ENCODE data around the gene RBM34. TPM values are rescaled to one million over a fixed set of nuclear protein-coding genes. Genes with fewer than 3 reads are reported as not detected.

The RBM34 gene
- total RNA-seq, 1 experiment from 2014 or later = 96.5 TPM

DNA sequence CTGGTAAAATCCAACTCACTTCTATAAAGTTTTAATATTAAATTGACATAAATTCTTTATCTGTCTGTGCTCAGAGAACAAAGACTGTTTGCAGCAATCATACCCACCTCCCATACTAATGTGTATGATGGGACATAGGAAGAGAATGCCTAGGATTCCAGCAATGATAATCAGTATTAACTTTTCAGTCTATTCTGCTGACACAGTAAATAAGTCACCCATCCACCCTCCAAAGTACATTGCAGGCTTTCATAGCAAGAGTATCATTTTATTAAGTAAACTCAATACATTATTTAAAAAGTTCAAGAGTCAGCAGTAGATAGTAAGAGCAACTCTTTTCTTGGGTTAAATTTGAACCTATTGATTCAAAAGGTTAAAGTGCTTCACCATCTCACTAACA, 8.8 kb downstream of the RBM34 start:
- no peaks in the 10 kb centered on the region for H3K4me1 Mint-ChIP-seq (ENCODE audit: low read depth, unreplicated experiment)
- Histone ChIP-seq H3K36me3 (ENCODE audit: control insufficient read depth, insufficient read depth, low read length) (peaks cover 2% of the 10 kb centered on the region), H3K27me3 (replicated peaks; ENCODE audit: control insufficient read depth, insufficient read depth, low read length) (no peaks in the 10 kb centered on the region), H3K4me1 (peaks cover 6% of the 10 kb centered on the region; the same call in 1 of the 2 replicates), H3K9me3 (no peaks in the 10 kb centered on the region), H3K4me3 (ENCODE audit: low read depth, low read length) (no peak overlapping the region)
- intact Hi-C loops (cut with micrococcal nuclease; ENCODE audit: unreplicated experiment) = no loop called here
- no peak overlapping the region for H3K27ac Mint-ChIP-seq (ENCODE audit: unreplicated experiment)
- no peak for TF ChIP-seq CTCF (IDR thresholded peaks at IDR 0.05; ENCODE audit: insufficient read depth in 1 of 2, low read depth in 1 of 2, low read length in 1 of 2, severe bottlenecking in 1 of 2, unreplicated experiment in 1 of 2)
- ChIA-PET CTCF (no interaction called here), POLR2A (no interaction called here)
- no TSS peak for BruUV-seq (replicated peaks)
- no peak for DNase-seq
- peaks cover 65% of the 10 kb centered on the region for H3K36me3 Mint-ChIP-seq (ENCODE audit: insufficient read depth, unreplicated experiment)
- no peaks in the 10 kb centered on the region for H3K27me3 Mint-ChIP-seq (ENCODE audit: insufficient read depth, unreplicated experiment)
- H3K4me3 Mint-ChIP-seq (ENCODE audit: unreplicated experiment) = no peak overlapping the region
- no peaks in the 10 kb centered on the region for H3K9me3 Mint-ChIP-seq (ENCODE audit: unreplicated experiment)

DNA sequence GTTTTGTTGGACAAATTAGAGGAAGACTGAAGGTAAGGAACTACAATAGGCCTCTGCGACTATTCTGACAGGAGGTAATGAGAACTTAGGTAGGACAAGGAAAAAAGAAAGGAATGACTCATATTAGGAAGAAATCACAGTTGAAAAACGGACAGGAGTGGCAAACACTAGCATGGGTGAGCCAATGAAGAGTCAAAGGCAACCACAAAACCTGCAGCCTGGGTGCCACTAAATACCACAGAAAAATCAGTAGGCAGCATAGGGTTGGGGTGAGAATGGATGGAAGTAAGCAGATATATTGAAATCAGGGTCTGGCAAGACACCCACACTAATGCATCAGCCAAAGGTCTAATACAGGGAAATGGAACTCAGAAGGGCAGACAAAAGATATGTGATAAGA, 10.0 kb downstream of the RBM34 start:
- Histone ChIP-seq H3K4me1 (no peaks in the 10 kb centered on the region), H3K4me3 (ENCODE audit: low read depth, low read length) (no peak overlapping the region), H3K27me3 (replicated peaks; ENCODE audit: control insufficient read depth, insufficient read depth, low read length) (no peaks in the 10 kb centered on the region), H3K36me3 (ENCODE audit: control insufficient read depth, insufficient read depth, low read length) (peaks cover 4% of the 10 kb centered on the region), H3K9me3 (no peaks in the 10 kb centered on the region)
- no peaks in the 10 kb centered on the region for H3K4me1 Mint-ChIP-seq (ENCODE audit: low read depth, unreplicated experiment)
- no peak overlapping the region for H3K27ac Mint-ChIP-seq (ENCODE audit: unreplicated experiment)
- no peak for TF ChIP-seq CTCF (IDR thresholded peaks at IDR 0.05; ENCODE audit: insufficient read depth in 1 of 2, low read depth in 1 of 2, low read length in 1 of 2, severe bottlenecking in 1 of 2, unreplicated experiment in 1 of 2)
- H3K36me3 Mint-ChIP-seq (ENCODE audit: insufficient read depth, unreplicated experiment) = peaks cover 70% of the 10 kb centered on the region
- H3K9me3 Mint-ChIP-seq (ENCODE audit: unreplicated experiment) = no peaks in the 10 kb centered on the region
- H3K4me3 Mint-ChIP-seq (ENCODE audit: unreplicated experiment) = no peak overlapping the region
- no TSS peak for BruUV-seq (replicated peaks)
- CTCF ChIA-PET = no interaction called here
- POLR2A ChIA-PET = no interaction called here
- intact Hi-C loops (cut with micrococcal nuclease; ENCODE audit: unreplicated experiment) = no loop called here
- no peaks in the 10 kb centered on the region for H3K27me3 Mint-ChIP-seq (ENCODE audit: insufficient read depth, unreplicated experiment)
- DNase-seq = no peak

DNA sequence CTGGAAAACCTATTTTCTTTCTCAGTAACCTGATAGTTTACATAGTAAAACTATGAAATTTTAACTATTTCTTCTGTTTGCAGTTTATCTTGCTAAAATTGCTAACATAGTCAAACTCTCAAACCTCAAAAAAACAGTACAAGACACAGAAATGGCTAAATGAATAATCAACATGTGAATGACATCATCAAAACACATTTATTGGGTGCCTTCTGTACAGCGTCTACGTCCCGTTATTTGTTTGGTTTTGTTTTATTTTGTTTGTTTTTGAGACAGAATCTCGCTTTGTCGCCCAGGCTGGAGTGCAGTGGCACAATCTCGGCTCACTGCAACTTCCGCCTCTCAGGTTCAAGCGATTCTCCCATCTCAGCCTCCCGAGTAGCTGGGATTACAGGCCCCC, 11.2 kb downstream of the RBM34 start:
- no peaks in the 10 kb centered on the region for H3K9me3 Mint-ChIP-seq (ENCODE audit: unreplicated experiment)
- Histone ChIP-seq H3K27me3 (replicated peaks; ENCODE audit: control insufficient read depth, insufficient read depth, low read length) (no peaks in the 10 kb centered on the region), H3K4me1 (no peaks in the 10 kb centered on the region), H3K36me3 (ENCODE audit: control insufficient read depth, insufficient read depth, low read length) (peaks cover 7% of the 10 kb centered on the region), H3K9me3 (no peaks in the 10 kb centered on the region), H3K4me3 (ENCODE audit: low read depth, low read length) (no peak overlapping the region)
- no peak for DNase-seq
- H3K4me1 Mint-ChIP-seq (ENCODE audit: low read depth, unreplicated experiment) = no peaks in the 10 kb centered on the region
- no peak for TF ChIP-seq CTCF (IDR thresholded peaks at IDR 0.05; ENCODE audit: insufficient read depth in 1 of 2, low read depth in 1 of 2, low read length in 1 of 2, severe bottlenecking in 1 of 2, unreplicated experiment in 1 of 2)
- H3K27ac Mint-ChIP-seq (ENCODE audit: unreplicated experiment) = no peak overlapping the region
- ChIA-PET POLR2A (no interaction called here), CTCF (no interaction called here)
- no peaks in the 10 kb centered on the region for H3K27me3 Mint-ChIP-seq (ENCODE audit: insufficient read depth, unreplicated experiment)
- intact Hi-C loops (cut with micrococcal nuclease; ENCODE audit: unreplicated experiment) = no loop called here
- peaks cover 75% of the 10 kb centered on the region for H3K36me3 Mint-ChIP-seq (ENCODE audit: insufficient read depth, unreplicated experiment)
- H3K4me3 Mint-ChIP-seq (ENCODE audit: unreplicated experiment) = no peak overlapping the region
- BruUV-seq (replicated peaks) = no TSS peak
